Measurements from ENCODE around the gene CEACAM1.
"Not testable (repeated sequence)": the region's sequence is repeated elsewhere in the genome, so short reads cannot be mapped to it uniquely, and the experiment has no call there.

The CEACAM1 gene

DNA sequence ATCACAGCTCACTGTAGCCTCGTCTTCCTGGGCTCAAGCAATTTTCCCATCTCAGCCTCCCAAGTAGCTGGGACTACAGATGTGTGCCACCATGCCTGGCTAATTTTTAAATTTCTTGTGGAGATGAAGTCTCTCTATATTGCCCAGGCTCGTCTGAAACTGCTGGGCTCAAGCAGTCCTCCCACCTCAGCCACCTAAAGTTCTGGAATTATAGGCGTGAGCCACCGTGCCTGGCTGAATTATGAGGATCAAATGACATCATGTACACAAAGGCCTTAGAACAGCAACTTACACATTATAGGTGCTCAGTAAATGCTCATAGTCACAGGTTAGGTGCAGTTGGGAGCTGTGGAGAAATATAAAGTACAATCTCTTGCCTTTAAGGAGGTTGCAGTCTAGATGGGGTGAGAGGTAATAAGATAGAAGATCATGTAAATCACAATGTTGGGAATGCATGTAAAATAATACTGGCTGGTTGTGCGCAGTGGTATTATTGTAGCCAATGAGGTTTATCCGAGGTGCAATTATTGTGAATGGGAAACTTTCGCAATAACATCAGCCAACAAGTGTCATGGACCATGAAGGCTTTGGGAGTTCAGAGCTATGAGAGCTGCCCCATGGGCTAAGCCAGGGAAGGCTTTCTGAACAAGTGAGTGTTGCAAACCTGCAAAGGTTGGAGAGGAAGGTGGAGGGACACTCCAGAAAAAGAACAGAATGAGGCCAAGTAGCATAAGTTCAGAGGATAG is 55.7 kb downstream of the CEACAM1 start:
- DNase-seq, result no peak

DNA sequence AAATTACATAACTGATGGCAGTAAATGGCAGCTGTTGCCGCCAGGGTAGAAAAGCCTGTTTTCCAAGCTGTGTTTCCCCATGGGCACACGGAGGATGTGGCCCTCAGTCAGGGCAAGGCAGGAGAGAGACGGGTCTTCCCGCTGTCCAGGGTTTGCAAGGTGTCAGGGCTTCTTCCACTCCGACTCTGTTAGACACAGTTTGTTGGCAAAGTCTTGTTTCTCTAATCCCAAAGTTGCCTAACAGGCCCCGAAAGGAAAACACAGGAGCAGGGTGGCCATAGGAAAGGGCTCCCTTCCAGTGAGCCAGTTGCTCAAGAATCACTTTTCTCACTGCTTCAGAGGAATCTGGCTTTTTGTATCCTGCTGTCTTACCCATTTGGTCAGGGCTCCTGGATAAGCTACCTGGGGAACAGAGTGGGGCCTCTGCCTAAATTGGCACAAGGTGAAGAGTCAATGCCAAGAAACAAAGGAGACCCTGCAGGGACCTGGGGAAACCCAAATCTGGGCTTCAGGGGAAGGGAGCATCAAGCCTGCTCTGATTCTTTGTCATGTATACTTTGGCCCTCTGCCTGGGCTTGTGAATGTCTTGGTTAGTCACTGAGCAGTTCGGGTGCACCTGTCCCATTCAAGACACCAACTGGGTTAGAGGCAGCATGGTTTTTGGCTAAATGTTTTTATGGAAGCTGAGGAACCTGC is 56.6 kb downstream of the CEACAM1 start:
- no peak for DNase-seq

DNA sequence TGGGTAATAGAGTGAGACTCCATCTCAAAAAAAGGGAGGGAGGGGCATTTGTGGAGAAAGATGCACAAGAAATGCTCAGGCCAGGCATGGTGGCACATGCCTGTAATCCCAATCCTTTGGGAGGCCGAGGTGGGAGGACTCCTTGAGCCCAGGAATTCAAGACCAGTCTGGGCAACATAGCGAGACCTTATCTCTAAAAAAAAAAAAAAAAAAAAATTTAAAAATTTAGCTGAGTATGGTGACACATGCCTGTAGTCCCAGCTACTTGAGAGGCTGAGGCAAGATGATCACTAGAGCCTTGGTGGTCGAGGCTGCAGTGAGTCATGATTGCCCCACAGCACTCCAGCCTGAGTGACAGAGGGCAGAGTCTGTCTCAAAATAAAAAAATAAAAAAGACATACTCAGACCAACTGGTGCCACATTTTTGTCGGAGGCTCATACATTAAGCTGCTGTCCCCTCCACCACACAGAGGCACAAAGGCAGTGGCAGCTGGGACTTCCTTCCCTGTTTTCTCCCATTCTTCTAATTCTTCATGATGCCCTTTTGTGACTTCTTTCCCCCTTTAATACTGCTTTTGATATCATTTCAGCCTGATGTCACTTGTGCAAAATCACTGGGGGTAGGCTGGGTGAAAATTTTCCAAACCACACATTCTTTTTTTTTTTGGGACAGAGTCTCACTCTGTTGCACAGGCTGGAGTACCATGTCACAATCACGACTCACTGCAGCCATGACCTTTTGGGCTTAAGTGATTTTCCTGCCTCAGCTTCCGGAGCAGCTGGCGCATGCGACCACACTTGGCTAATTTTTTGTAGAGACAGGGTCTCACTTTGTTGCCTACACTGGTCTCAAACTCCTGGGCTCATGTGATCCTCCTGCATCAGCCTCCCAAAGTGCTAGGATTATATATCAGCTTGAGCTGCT is 58.7 kb downstream of the CEACAM1 start:
- DNase-seq, result no peak

DNA sequence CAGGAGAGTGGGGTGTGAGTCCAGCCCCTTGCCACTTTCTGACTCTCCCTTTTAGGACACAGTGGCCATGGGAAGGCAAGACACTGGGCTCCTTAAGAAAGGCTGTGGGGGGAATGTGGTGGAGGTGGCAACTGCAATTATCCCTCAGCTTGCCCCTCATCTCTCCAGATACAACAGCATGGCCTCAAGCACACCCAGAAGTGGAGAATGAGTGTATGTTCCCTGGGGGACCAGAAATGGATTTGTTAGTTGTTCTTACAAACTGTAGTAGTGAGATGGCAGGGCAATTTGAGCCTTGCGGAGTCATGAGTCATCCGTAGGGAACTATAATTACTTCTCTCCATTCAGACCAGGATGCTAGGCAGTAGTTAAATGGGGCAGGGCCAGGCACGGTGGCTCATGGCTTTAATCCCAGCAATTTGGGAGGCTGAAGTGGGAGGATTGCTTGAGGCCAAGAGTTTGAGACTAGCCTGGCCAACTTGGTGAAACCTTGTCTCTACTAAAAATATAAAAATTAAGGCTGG is 59.9 kb downstream of the CEACAM1 start:
- DNase-seq, result no peak

DNA sequence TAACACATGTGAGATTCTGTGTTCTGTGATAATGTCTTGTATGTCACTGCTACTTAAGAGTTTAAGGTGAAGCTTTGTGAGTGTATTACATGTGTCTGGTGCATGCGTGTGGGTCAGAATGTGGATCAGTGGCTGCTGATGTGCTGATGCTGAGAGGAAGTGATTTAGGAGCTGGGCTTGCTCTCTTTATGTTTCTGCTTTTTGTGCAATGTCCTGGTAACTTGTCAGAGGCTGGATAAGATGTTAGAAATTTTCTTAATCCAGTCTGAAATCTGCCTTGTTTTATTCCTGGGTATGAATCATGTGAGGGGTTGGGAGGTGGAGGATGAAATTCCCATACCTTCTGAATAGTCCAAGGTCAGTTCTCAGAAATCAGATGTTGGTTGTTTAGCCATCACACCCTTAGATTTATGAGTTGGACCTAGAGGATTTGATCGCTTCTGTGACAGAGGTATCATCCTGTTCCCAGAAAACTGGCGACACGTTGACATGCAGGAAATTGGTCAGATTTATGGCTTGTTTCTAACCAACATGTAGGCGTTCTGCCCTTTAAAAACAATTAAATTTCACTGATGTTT is 61.0 kb downstream of the CEACAM1 start:
- no peak for DNase-seq

DNA sequence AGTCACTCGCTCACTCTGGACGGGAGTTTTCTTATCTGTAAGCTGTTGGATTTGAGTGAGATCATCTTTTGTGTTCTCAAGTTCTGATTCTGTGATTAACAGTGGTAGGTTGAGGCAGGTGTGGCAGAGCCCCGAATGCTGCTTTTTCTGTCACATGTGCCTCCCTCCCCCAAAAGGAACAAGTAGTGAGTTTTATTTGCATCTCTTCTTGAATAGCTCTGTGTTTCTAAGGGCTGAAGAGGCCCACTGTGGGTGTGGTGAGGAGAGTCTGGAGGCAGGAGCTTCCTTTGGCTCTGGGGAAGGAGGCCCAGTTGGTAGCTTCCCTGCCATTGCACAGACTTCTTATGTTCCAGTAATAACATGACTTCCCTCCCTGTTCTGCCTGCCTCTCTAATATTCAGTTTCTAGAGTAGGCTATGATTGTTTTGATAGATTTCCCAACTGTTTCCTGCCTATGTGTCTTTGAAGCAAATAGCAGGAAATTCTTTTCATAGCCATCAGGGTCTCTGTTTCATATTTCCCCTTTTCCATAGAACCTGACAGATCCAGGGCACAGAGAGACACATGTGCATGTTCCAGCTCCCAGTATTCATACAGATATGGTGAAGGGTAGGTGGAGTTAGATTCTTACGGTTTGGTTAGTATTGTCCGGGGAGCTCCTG is 61.6 kb downstream of the CEACAM1 start:
- DNase-seq, result no peak

DNA sequence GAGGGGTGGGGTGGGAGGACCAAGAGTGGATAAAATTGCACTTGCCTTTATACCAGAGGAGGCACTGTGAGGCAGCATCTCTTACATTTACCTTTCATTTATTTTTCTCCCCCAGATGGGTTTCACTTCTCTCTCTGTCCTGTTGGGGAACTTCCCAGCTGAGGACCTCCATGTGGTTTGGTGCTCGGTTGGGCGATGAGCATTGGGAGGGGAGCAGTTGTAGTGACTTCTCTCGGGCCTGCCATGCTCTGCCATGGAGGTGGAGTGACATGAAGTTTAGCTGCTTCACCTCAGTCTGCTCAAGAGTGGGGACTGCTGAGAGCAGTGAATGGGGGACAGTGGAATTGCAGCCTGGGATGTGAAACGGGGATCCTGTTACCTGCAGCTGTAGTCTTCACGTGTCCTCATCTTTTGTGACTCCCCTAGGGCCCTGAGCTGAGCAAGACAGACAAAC is 62.4 kb downstream of the CEACAM1 start:
- no peak for DNase-seq

DNA sequence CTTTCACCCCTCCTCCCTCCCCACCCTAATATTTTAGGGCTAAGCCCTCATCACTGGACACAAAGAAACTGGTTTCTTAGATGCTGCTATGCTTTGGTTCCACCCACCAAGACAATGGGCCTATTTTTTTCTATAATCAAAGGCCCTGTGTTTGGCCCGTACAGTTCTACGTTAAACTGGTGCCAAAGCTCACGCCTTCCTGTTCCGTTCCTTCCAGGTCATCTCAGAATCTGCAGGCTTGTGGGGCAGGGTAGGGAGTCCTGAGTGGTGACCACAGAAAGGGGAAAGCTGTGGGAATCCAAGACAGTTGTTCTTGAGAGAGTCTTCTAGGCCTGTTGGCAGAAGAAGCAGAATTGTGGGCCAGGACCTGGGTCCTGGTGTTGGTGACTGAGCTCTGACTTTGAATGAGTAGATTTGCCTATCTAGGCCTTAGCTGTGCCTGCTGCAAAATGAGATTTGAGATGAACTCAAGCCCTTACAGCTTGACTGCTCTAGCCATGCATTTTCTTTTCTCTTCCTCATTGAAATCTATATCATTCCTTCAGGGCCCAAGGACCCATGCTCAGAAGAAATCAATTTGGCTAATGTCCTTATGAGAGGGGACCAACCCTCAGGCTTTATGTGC is 66.5 kb downstream of the CEACAM1 start:
- DNase-seq, result no peak

DNA sequence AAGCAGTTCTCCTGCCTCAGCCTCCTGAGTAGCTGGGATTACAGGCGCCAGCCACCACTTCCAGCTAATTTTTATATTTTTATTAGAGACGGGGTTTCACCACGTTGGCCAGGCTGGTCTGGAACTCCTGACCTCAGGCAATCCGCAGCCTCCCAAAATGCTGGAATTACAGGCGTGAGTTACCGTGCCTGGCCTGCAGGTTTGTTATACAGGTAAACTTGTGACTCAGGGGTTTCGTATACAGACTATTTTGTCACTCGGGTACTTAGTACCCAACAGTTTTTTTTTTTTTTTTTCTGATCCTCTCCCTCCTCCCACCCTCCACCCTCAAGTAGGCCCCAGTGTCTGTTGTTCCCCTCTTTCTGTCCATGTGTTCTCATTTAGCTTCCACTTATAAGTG is 67.0 kb downstream of the CEACAM1 start:
- not testable (repeated sequence) for DNase-seq

DNA sequence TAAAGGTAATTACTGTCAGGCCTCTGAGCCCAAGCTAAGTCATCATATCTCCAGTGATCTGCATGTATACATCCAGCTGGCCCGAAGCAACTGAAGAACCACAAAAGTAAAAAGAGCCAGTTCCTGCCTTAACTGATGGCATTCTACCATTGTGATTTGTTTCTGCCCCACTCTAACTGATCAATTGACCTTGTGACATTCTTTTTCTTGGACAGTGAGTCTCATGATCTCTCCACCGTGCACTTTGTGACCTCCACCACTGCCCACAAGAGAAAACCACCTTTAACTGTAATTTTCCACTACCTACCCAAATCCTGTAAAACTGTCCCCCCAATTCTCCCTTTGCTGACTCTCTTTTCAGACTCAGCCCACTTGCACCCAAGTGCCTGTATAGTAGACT is 68.4 kb downstream of the CEACAM1 start:
- DNase-seq, result no peak

Measured in activated CD4-positive, CD25-positive, alpha-beta regulatory T cell (primary cell).